NOMO-1 treated with DMSO at 0.1 percent for 48 hours (cell line): ENCODE results near the gene NARF.
A peak's percentile ranks its signal among the peaks of the same experiment; 100 is the strongest.

Experiments
- DNase-seq: peaks from one replicate; lab custom pipeline; 2025; ENCODE audit not compliant: unreplicated experiment; lab: John Stamatoyannopoulos, UW

The NARF gene

GRCh38 chr17:82433560-82434215 lies 24.9 kb upstream of the NARF start:
- DNase-seq = no peak

GRCh38 chr17:82434216-82434565 lies 24.4 kb upstream of the NARF start:
- no peak for DNase-seq

GRCh38 chr17:82435103-82435502 lies 23.4 kb upstream of the NARF start:
- no peak for DNase-seq

- DNase-seq = no peak
Measured at GRCh38 chr17:82435601-82436583, 22.6 kb upstream of the NARF start.

GRCh38 chr17:82436601-82437324 lies 21.8 kb upstream of the NARF start:
- DNase-seq = no peak

- DNase-seq = no peak
Measured at GRCh38 chr17:82437325-82437668, 21.2 kb upstream of the NARF start.

- DNase-seq = no peak
Measured at GRCh38 chr17:82438401-82439193, 19.9 kb upstream of the NARF start.

- DNase-seq = no peak
Measured at GRCh38 chr17:82439194-82439828, 19.2 kb upstream of the NARF start.

GRCh38 chr17:82439829-82440365 lies 18.6 kb upstream of the NARF start:
- no peak for DNase-seq

GRCh38 chr17:82440469-82440981 lies 18.0 kb upstream of the NARF start:
- peak; percentile 69 for DNase-seq

- no peak for DNase-seq
Measured at GRCh38 chr17:82440991-82441627, 17.4 kb upstream of the NARF start.

GRCh38 chr17:82441691-82442487 lies 16.7 kb upstream of the NARF start:
- no peak for DNase-seq

GRCh38 chr17:82442643-82443464 lies 15.7 kb upstream of the NARF start:
- DNase-seq = no peak

GRCh38 chr17:82443465-82444283 lies 14.9 kb upstream of the NARF start:
- no peak for DNase-seq

GRCh38 chr17:82444284-82444893 lies 14.2 kb upstream of the NARF start:
- no peak for DNase-seq

- no peak for DNase-seq
Measured at GRCh38 chr17:82444941-82445521, 13.5 kb upstream of the NARF start.
